ENCODE data around the gene C19orf85.

The C19orf85 gene

GRCh38 chr19:55478364-55478763, 13.8 kb upstream of the C19orf85 start:
- DNase-seq = no peak

GRCh38 chr19:55477905-55478304, 13.4 kb upstream of the C19orf85 start:
- no peak for DNase-seq

GRCh38 chr19:55476100-55476775, 11.7 kb upstream of the C19orf85 start, which contains the start of gene ZNF628:
TSS of gene ZNF628 (plus strand) at chr19:55476617. CDS start at chr19:55479911, 3,294 bp downstream.
- DNase-seq = peak; percentile 71 to 99 (median 98)

- DNase-seq = no peak
These were observed 10.0 kb upstream of the C19orf85 start for GRCh38 chr19:55474269-55475265.

- DNase-seq = no peak
These were observed 8.9 kb upstream of the C19orf85 start for GRCh38 chr19:55473225-55474012.

GRCh38 chr19:55472463-55472862, 7.9 kb upstream of the C19orf85 start:
- DNase-seq = no peak

GRCh38 chr19:55471266-55471665, 6.7 kb upstream of the C19orf85 start:
- no peak for DNase-seq

- no peak for DNase-seq
These were observed 3.5 kb upstream of the C19orf85 start for GRCh38 chr19:55468054-55468393.

GRCh38 chr19:55467236-55468053, 2.9 kb upstream of the C19orf85 start:
- DNase-seq = peak in 31 of 58 donors; percentile 7 to 67 (median 20)

- DNase-seq = no peak
These were observed 1.7 kb upstream of the C19orf85 start for GRCh38 chr19:55466241-55466614.

GRCh38 chr19:55465460-55466240, 1.1 kb upstream of the C19orf85 start:
- no peak for DNase-seq

- DNase-seq = no peak
These were observed 401 bp downstream of the C19orf85 start for GRCh38 chr19:55464039-55464661.

GRCh38 chr19:55463583-55464031, 944 bp downstream of the C19orf85 start:
- DNase-seq = no peak

GRCh38 chr19:55462722-55463121, 1.8 kb downstream of the C19orf85 start:
- DNase-seq = no peak

GRCh38 chr19:55461974-55462626, 2.5 kb downstream of the C19orf85 start:
- no peak for DNase-seq

GRCh38 chr19:55461259-55461973, 3.1 kb downstream of the C19orf85 start, which contains the start of gene ISOC2:
TSS of gene ISOC2 (minus strand) at chr19:55461642. CDS start at chr19:55456486, 5,156 bp downstream.
- DNase-seq = peak; percentile 92 to 100 (median 99)

- DNase-seq = peak in 37 of 58 donors; percentile 14 to 68 (median 40)
These were observed 3.8 kb downstream of the C19orf85 start for GRCh38 chr19:55460670-55461258.

Measured in anterior cingulate cortex (tissue), 58 donors.